Right lung (tissue), 5 donors: ENCODE results near the gene BSCL2. TPM values are rescaled to one million over a fixed set of nuclear protein-coding genes. Genes with fewer than 3 reads are reported as not detected.
"Not testable (repeated sequence)": the region's sequence is repeated elsewhere in the genome, so short reads cannot be mapped to it uniquely, and the experiment has no call there.

Source experiments
- DNase-seq, 2 donors: peaks; one replicate each; pipeline ENCODE4 v3.0.0-alpha.2; 2013
- polyA plus RNA-seq, 5 donors: library from polyadenylated mRNA; unstranded; fragments of 120-200 nt; gene quantifications; one replicate each; pipeline versions ENCODE4 v1.2.1 to v1.2.3, GENCODE V29; 2013; ENCODE audit warnings: inconsistent platforms in 1 of 5, low replicate concordance in 1 of 5; ENCODE audit not compliant: insufficient read length in 5 of 5, insufficient read depth in 1 of 5

BSCL2 gene
- polyA plus RNA-seq, 5 donors = 38.0 to 50.3 (median 45.9) TPM

- no peak for DNase-seq
These were observed 16.9 kb upstream of the BSCL2 start for GRCh38 chr11:62724171-62724570.

GRCh38 chr11:62721994-62722393 lies 14.8 kb upstream of the BSCL2 start:
- DNase-seq = no peak

GRCh38 chr11:62719302-62719978 lies 12.2 kb upstream of the BSCL2 start:
- DNase-seq = no peak

GRCh38 chr11:62716816-62717215 lies 9.6 kb upstream of the BSCL2 start:
- no peak for DNase-seq

- no peak for DNase-seq
These were observed 9.0 kb upstream of the BSCL2 start for GRCh38 chr11:62716206-62716605.

GRCh38 chr11:62715150-62716130 lies 8.2 kb upstream of the BSCL2 start:
- no peak for DNase-seq

GRCh38 chr11:62713343-62713742 lies 6.1 kb upstream of the BSCL2 start:
- no peak for DNase-seq

GRCh38 chr11:62712861-62713260 lies 5.6 kb upstream of the BSCL2 start:
- DNase-seq = no peak

- no peak for DNase-seq
These were observed 5.1 kb upstream of the BSCL2 start for GRCh38 chr11:62712276-62712812.

GRCh38 chr11:62710001-62710345 lies 2.7 kb upstream of the BSCL2 start:
- no peak for DNase-seq

- peak; percentile 96 to 98 for DNase-seq
These were observed 2.2 kb upstream of the BSCL2 start for GRCh38 chr11:62709247-62710000.

- DNase-seq = no peak
These were observed 1.6 kb upstream of the BSCL2 start for GRCh38 chr11:62708793-62709192.

- DNase-seq = no peak
These were observed 1.2 kb upstream of the BSCL2 start for GRCh38 chr11:62708392-62708791.

- no peak for DNase-seq
These were observed 375 bp downstream of the BSCL2 start for GRCh38 chr11:62706850-62707247.

- peak; percentile 91 to 92 for DNase-seq
These were observed 1.1 kb downstream of the BSCL2 start for GRCh38 chr11:62705880-62706849.

GRCh38 chr11:62705413-62705812 lies 1.8 kb downstream of the BSCL2 start:
- DNase-seq = no peak

- DNase-seq = not testable (repeated sequence)
These were observed 3.3 kb downstream of the BSCL2 start for GRCh38 chr11:62703921-62704320.

- no peak for DNase-seq
These were observed 5.0 kb downstream of the BSCL2 start for GRCh38 chr11:62702246-62702645.

GRCh38 chr11:62694455-62695167 lies 12.6 kb downstream of the BSCL2 start:
- no peak for DNase-seq

GRCh38 chr11:62693624-62694023 lies 13.6 kb downstream of the BSCL2 start:
- DNase-seq = not testable (repeated sequence)
